GM10248 (cell line): Measurements from ENCODE around the gene PCCA.
A peak's percentile ranks its signal among the peaks of the same experiment; 100 is the strongest.

ENCODE experiments used
- CTCF ChIA-PET: fragments of 300-600 bp; sonication (Branson Sonifier 250); formaldehyde crosslinking; extraction: SDS; loops from one replicate; lab custom pipeline; 2021; ENCODE audit warnings: antibody characterized with exemption; lab: Yijun Ruan, JAX
- POLR2A ChIA-PET: fragments of 350-650 bp; sonication (Branson Sonifier 250); formaldehyde crosslinking; extraction: SDS; loops from one replicate; lab custom pipeline; 2020; ENCODE audit warnings: antibody characterized with exemption; lab: Yijun Ruan, JAX
- DNase-seq: peaks from one replicate; pipeline ENCODE4 v3.0.0; 2012; ENCODE audit errors: extremely low spot score
- CTCF ChIP-seq: IDR thresholded peaks from 2 replicates; pipeline ENCODE4 v1.5.1; 2012; ENCODE audit warnings: mild to moderate bottlenecking, low read depth; ENCODE audit errors: extremely low read depth, missing control alignments, control extremely low read depth

The PCCA gene

GRCh38 chr13:100128373-100128772 is 39.5 kb downstream of the PCCA start:
- TF ChIP-seq CTCF, result no peak
- ChIA-PET CTCF (no interaction called here), POLR2A (no interaction called here)
- DNase-seq, result no peak

GRCh38 chr13:100128838-100129237 is 39.9 kb downstream of the PCCA start:
- ChIA-PET POLR2A (no interaction called here), CTCF (no interaction called here)
- DNase-seq, result no peak
- TF ChIP-seq CTCF, result no peak

- CTCF ChIA-PET, result no interaction called here
- peak; percentile 44 for DNase-seq
- POLR2A ChIA-PET, result no interaction called here
- TF ChIP-seq CTCF, result no peak
Measured at GRCh38 chr13:100129605-100130004, 40.7 kb downstream of the PCCA start.

- POLR2A ChIA-PET, result no interaction called here
- DNase-seq, result no peak
- CTCF ChIA-PET, result no interaction called here
- no peak for TF ChIP-seq CTCF
Measured at GRCh38 chr13:100130092-100130491, 41.2 kb downstream of the PCCA start.

- TF ChIP-seq CTCF, result no peak
- ChIA-PET POLR2A (no interaction called here), CTCF (no interaction called here)
- no peak for DNase-seq
Measured at GRCh38 chr13:100130930-100131511, 42.1 kb downstream of the PCCA start.

- POLR2A ChIA-PET, result no interaction called here
- CTCF ChIA-PET, result interaction anchor here (0.9 kb wide), 1 partner anchor 476 kb away, joined by 3 read pairs; no protein-coding TSS in a partner anchor
- DNase-seq, result no peak
- no peak for TF ChIP-seq CTCF
Measured at GRCh38 chr13:100131863-100132574, 43.1 kb downstream of the PCCA start.
